ENCODE measurements around the gene SNX14. TPM values are rescaled to one million over a fixed set of nuclear protein-coding genes. Genes with fewer than 3 reads are reported as not detected.

SNX14 gene
- total RNA-seq, 1 donor from 2014 or later = 108 TPM

DNA sequence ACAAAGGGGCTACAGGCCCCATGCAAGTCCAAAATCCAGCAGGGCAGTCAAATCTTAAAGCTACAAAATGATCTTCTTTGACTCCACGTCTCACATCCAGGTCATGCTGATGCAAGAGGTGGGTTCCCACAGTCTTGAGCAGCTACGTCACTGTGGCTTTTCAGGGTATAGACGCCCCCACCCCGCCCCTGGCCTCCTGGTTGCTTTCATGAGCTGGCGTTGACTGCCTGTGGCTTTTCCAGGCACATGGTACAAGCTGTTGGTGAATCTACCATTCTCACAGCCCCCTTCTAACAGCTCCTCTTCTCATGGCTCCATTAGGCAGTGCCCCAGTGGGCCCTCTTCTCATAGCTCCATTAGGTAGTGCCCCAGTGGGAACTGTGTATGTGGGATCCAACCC, 96.8 kb downstream of the SNX14 start:
- no peak overlapping the region for H3K4me3 ChIP-seq (ENCODE audit: low read depth, low read length)
- TF ChIP-seq, protein P1, sequence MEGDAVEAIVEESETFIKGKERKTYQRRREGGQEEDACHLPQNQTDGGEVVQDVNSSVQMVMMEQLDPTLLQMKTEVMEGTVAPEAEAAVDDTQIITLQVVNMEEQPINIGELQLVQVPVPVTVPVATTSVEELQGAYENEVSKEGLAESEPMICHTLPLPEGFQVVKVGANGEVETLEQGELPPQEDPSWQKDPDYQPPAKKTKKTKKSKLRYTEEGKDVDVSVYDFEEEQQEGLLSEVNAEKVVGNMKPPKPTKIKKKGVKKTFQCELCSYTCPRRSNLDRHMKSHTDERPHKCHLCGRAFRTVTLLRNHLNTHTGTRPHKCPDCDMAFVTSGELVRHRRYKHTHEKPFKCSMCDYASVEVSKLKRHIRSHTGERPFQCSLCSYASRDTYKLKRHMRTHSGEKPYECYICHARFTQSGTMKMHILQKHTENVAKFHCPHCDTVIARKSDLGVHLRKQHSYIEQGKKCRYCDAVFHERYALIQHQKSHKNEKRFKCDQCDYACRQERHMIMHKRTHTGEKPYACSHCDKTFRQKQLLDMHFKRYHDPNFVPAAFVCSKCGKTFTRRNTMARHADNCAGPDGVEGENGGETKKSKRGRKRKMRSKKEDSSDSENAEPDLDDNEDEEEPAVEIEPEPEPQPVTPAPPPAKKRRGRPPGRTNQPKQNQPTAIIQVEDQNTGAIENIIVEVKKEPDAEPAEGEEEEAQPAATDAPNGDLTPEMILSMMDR (conservative IDR thresholded peaks at IDR 0.05; ENCODE audit: low read depth, low read length) = no peak
- no peak for DNase-seq (ENCODE audit: low read depth)

DNA sequence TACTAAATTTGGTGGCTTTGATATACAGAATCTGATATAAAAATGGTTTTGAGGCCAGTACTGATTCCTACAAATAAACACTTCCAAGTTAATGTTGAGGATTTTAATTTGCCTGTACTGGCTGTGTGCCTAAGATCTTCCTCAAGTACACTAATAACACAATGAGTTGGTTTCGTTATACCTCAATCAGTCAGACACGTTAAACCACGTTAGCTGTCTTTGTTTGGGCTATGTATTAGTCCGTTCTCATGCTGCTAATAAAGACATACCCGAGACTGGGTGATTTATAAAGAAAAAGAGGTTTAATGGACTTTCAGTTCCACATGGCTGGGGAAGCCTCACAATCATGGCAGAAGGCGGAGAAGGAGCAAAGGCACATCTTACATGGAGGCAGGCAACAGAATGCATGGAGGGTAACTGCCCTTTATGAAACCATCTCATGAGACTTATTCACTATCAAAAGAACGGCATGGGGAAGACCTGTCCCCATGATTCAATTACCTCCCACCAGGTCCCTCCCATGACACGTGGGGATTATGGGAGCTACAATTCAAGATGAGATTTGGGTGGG, 97.6 kb downstream of the SNX14 start:
- no peak overlapping the region for H3K4me3 ChIP-seq (ENCODE audit: low read depth, low read length)
- TF ChIP-seq, protein P1 (conservative IDR thresholded peaks at IDR 0.05; ENCODE audit: low read depth, low read length) = no peak
- DNase-seq (ENCODE audit: low read depth) = no peak

DNA sequence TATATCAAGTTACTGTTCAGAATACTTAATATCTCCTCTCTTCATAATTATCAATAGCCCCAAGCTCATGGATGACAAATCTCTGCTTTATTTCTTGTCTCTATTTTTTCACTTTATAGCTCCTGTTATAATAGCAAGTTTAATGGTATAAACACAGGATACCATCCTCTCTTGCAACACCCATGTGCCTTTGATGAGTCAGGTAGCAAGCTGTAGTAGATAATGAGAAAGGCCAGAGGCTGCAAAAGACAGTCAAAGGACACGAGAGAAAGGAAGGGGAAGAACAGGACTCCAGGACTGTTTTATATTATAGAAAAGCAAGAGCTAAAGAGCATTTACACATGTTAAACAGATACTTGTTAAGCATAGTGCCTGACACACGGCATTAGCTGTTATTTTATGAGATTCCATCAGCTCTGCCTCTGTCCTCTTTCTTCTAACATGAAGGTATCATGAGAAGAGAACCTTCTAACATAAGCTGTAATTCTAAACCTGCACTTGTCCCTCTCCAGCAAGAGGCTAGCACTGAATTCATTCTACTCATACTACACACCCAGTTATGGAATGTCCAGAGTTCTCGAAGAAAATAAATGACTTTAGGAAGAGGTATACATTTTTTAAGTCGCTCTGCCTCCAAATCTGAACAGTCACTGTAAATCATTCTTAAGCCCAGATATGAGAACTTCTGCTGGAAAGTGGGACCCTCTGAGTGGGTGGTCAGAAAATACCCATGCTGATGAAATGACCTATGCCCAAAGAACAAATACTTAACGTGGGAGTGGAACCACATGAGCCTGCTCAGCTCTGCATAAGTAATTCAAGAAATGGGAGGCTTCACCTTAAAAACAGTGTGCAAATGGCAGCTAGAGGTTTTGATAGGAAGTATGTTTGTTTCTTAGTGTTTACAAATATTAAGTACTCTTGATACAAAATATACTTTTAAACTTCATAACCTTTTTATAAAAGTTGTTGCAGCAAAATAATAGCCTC, 98.8 kb downstream of the SNX14 start:
- TF ChIP-seq, protein P1 (conservative IDR thresholded peaks at IDR 0.05; ENCODE audit: low read depth, low read length) = no peak
- no peak for DNase-seq (ENCODE audit: low read depth)
- no peak overlapping the region for H3K4me3 ChIP-seq (ENCODE audit: low read depth, low read length)

DNA sequence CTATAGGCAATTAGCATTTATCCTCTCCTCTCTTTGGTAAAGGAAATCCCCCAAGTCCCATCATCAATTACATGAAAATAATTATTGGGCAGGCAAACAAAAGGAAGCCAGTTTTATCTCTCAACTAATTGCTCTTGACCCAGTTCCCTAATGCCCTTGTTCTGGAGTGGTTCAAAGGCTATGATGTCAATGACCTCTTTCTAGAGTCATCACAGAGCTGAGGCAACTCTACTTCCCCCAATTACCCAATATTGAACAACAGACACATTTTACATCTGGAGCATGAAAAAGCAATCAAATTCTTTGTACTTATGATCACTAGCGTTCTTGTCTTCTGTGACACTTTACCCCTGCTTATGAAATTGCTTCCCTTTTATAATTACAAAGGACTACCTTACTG, 100.3 kb downstream of the SNX14 start:
- TF ChIP-seq, protein P1 (conservative IDR thresholded peaks at IDR 0.05; ENCODE audit: low read depth, low read length) = no peak
- DNase-seq (ENCODE audit: low read depth) = no peak
- H3K4me3 ChIP-seq (ENCODE audit: low read depth, low read length) = no peak overlapping the region

DNA sequence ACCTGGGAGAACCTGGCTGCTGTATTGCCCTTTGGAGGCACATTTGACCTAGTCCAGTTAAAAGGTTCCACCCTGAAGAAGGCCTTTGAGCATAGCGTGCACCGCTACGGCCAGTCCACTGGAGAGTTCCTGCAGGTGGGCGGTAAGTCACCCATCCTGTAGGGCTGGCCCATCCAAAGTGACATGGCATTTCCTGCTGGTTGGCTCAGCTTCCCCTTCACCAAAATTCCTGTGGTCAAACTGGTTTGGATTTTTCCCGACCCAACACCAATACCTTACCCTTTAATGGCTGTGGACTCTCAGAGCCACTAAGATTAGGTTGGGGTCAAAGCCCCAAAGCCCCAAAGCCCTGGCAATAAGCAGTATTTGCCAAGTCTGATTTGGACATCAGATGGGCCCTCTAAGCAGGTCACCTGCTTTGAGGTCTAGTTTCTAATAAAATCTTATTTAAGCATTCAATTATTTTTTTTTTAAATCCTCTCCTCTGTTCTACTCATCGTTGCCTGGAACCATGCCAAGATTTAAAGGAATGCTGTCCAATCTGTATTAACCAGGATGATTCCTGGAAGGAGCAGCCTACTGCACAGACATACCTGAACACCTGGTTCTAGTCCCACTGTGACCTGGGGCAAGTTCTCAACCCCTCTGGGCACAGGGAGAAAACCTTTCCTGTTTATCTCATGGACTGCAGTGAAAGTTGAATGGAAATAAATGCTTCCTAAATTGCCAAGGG, 103.0 kb downstream of the SNX14 start:
- no peak for DNase-seq (ENCODE audit: low read depth)
- TF ChIP-seq, protein P1 (conservative IDR thresholded peaks at IDR 0.05; ENCODE audit: low read depth, low read length) = no peak

DNA sequence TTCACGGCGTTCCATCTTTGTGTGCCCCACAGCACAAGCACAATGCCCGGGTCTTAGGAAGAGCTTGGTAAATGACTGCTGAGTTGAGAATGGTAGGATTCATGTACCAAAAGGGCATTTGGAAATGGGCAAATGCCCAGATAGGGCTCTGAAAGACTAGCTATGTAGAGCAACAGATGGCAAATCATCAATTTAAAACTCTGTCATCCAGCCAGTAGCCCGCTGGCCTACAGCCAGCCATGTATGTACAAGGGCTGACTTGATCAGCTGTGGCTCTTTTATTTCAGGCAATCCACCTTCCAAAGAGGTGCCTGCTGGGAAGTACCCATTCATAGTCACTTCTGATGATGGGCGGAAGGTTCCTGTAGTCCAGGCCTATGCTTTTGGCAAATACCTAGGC, 108.7 kb downstream of the SNX14 start:
- TF ChIP-seq, protein P1 (conservative IDR thresholded peaks at IDR 0.05; ENCODE audit: low read depth, low read length) = no peak
- DNase-seq (ENCODE audit: low read depth) = no peak
- H3K4me3 ChIP-seq (ENCODE audit: low read depth, low read length) = no peak overlapping the region

More for the DNA sequence above, 103.0 kb downstream of the SNX14 start:
- no peak overlapping the region for H3K4me3 ChIP-seq (ENCODE audit: low read depth, low read length)
